HG02938 (cell line): ENCODE measurements around the gene PHF12.
"Not testable (repeated sequence)": the region's sequence is repeated elsewhere in the genome, so short reads cannot be mapped to it uniquely, and the experiment has no call there.

Experiments used
- ATAC-seq: cut with Tn5 transposase; IDR thresholded peaks from one replicate; pipeline ENCODE4 v1.9.1; 2021; ENCODE audit warnings: mild to moderate bottlenecking, moderate library complexity; ENCODE audit not compliant: unreplicated experiment

The PHF12 gene

GRCh38 chr17:28906706-28907438 lies 44.4 kb downstream of the PHF12 start:
- no peak for ATAC-seq

DNA sequence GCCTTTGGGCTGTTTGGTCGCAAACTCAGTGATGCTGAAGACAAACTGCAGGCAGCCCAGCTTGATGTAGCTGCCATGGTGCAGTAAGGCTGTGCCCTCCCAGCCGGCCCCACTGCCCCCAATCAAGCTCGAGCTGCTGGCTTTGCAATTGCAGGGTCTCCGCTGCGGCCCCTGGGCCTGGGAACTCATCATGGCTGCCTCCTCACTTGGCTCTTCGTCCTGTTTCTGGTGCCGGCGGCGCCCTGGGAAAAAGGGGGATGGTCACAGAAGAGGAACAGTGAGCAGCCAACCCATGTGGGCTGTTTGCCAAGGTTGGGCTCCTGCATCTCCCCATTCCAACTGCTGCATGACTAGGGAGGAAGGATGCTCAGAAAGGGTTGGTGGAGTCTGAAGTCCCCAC lies 45.0 kb downstream of the PHF12 start:
- ATAC-seq, result no peak

DNA sequence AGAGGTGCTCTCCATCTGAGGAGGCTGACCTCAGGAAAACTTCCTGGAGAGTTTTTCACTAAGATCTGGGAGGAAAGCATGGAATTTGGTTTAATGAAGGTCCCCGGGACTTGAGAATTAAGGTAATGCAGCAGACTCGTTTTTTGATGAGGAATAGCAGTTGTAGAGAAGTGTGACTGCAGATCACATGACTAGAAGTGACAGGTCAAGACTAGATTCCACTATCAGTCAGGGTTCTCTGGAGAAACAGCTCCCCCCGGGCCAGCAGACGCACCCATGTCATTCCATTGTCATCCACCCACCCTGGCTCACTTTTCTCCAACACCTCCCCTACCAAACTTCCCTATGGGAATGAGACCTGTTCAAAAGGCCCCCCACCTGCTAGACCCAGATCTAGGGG lies 46.5 kb downstream of the PHF12 start:
- ATAC-seq, result no peak

- not testable (repeated sequence) for ATAC-seq
Observed at GRCh38 chr17:28903546-28903841, 47.8 kb downstream of the PHF12 start.

DNA sequence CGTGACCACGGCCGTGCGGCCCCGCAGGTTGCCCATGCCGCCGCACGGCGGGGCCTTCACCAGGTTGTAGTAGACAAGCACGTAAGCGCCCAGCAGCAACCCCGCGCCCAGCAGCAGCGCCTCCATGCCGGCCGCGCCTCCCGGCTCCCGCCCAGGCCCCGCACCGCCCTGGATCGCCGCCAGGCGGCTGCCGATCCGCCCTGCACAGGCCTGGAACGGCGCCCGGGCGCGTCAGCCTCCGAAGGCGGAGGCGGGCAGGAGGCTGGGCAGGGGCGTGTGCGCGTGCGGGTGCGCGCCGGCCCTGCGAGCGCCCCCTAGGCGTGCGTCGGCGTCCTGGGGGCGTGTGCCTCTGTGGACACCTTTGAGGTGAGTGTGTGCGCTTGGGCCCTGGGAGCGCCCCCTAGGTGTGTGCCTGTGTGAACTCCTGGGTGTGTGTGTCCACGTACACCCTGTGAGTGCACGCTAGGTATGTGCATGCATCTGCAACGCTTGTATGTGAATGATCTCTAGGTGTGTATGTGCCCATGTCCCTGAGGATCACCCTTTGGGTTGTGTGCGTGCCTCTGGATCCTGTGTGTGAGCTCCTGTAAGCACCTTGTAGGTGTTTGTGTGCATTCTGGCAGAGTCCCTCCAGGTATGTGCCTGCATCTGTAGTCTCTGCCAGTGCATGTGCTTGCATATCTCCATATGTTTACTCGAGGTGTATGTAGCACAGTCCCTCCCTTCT lies 48.3 kb downstream of the PHF12 start, which contains the start of gene DHRS13:
TSS of gene DHRS13 (minus strand) at position 261 of the 727 bp plus-strand sequence. CDS start at position 126, 135 bp downstream.
- peak; percentile 74 for ATAC-seq

GRCh38 chr17:28901866-28902818 lies 49.2 kb downstream of the PHF12 start:
- ATAC-seq, result peak; percentile 29

DNA sequence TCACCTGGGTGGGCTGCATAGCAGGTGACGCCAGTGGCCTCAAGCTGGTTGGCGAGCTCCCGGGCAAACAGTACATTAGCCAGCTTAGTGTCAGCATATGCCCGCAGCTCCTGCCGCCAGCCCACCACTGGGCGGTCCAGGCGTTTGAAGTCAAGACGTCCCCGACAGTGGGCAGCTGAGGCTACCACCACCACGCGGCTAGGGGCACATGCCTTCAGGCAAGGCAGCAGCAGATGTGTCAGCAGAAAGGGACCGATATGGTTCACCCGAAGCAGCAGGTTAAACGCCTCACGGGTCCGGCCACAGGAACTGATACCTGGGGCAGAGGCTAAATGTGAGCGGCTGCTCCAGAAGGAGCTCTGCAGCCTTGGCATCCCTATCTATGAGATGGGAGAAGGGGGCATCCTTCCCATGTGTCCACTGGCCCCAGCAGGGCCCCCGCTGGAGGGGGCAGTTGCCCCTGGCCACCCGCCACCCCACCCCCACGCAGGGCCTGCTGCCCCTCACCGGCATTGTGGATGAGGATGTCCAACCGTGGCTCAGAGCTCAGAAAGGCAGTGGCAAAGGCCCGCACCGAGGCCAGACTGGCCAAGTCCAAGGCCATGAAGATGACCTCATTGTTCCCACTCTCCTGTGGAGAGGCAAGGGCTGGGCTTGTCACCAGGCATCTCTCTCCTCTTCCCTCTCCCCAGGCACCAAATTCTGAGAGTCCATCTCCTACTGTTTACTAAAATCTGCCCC lies 50.2 kb downstream of the PHF12 start:
- no peak for ATAC-seq

DNA sequence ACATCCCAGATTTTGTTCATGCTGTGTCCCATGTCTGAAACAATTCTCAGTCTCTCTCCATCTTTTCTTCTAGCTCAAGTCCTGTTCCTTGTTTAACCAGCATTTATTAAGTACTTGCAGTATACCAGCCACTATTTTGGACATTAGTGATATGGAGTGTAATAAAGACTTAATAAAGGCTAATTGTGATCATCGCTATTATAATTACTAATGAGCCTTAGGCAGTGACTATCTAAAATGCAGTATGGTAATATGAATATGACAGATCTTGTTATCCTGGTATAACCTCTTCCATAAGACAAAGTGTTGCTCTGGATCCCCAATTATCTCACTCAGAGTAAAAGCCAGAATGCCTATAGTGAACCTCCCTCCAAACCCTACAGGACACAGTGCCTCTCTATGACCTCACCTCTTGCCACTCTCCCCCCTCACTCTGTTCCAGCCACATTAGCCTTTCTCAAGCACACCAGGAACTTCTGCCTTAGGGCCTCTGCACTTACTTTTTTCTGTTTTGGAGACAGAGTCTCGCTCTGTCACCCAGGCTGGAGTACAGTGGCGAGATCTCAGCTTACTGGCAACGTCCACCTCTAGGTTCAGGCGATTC lies 52.0 kb downstream of the PHF12 start:
- ATAC-seq, result no peak

DNA sequence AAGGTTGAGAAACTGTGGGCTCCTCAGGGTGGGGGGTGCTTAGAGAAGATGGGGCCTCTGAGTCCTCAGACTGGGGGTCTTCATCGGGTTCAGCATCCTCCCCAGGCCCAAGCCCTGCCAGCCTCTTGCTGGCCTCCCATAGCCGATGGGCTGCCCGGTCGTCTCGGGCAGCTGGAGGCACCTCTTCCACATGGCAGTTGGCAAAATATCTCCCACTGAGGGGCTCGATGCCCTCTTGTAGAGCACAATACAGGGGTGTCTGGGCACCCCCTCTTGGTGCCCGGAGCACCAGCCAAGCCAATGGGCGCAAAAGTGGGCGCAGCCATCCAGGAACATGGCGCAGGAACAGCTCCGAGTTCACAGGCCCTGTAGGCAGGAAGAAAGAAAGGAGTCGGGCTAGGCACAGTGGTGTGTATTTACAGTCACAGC lies 52.8 kb downstream of the PHF12 start:
- ATAC-seq, result no peak

- no peak for ATAC-seq
Observed at GRCh38 chr17:28897769-28898526, 53.4 kb downstream of the PHF12 start.

DNA sequence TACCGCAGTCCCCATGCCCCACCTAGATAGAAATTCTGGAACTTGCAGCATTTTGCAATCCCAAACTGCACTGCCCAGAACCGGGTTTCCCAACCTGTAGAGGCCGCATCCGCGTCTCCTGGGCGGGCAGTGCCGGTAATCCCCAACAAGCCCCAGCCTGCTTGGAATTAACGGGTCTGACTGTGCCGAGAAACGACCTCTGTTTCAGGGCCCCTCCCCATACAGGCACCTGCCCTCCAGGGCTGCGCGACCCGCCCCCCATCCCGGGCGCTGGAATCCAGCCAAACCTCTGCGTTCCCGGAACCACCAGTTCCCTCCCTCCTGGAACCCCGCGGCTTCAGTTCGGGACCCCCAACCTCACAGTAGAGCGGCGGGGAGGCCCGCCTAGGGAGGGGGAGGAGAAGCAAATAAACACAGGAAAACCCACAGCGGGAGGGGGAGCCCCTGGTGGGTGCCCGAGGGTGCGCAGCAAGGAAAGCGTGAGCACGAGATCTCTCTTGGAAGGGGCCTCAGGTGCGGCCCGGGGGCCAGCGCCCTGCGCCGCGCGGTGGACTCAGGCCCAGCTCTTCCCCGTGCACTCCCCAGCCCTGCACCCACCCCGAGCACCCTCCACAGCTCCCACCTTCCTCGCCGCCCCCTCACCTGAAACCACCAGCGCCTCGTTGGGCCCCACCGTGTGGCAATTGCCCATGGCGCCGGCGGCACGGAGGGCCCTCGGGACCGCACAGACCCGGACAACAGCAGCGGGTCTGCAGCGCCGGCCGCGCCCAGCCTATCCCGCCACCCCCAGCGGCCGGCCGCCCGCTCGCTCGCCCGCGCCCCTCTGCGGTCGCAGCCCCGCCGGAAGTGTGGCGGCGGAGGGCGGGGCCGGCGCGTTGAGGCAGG lies 54.2 kb downstream of the PHF12 start, which contains the start of gene FLOT2:
TSS of gene FLOT2 (minus strand) at position 850 of the 885 bp plus-strand sequence. CDS start at position 691, 159 bp downstream.
- no peak for ATAC-seq

DNA sequence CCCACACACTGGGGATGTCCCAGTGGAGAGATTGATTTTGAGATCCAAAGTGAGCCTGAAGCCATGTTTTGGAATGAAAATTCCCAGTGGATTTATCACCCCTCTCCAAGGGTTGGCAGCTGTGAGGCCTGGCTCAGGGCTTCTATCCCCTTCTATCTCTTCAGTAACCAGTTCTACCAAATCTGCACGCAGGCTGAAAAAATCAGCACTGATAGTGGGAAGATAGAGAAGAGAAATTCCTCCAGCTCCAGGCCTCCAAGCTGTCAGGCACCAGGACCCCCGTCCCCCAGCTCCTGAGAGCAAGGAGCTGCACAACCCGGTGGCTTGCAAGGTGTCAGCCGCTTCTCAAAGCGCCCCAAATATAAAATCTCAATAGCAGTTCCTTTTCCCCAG lies 54.8 kb downstream of the PHF12 start:
- no peak for ATAC-seq

- ATAC-seq, result no peak
Observed at GRCh38 chr17:28895794-28896447, 55.4 kb downstream of the PHF12 start.

DNA sequence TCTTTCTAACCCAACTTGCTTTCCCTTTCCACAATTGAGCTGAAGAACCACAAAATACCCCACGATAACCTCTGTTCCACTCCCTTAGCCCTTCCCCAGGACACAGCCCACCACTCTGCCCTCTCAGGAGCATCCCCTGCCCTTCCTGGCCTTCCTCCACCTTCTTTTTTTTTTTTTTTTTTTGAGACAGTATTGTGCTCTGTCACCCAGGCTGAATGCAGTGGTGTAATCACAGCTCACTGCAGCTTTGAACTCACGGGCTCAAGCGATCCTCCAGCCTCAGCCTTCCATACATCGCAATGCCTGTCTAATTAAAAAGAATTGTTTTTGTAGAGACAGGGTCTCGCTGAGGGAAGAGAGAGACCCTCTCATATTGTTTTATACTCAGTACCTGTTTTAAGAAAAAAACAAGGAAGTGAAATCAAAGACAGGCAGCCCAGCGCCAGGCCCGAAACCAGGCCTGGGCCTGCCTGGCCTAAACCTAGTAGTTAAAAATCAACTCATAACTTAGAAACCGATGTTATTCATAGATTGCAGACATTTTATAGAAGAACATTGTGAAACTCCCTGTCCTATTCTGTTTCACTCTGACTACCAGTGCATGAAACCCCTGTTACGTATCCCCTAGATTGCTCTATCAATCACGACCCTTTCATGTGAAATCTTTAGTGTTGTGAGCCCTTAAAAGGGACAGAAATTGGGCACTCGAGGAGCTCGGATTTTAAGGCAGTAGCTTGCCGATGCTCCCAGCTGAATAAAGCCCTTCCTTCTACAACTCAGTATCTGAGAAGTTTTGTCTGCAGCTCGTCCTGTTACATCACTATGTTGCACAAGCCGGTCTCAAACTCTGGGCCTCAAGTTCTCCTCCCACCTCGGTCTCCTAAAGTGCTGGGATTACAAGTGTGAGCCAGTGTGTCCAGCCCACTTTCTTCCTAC lies 57.8 kb downstream of the PHF12 start:
- not testable (repeated sequence) for ATAC-seq

DNA sequence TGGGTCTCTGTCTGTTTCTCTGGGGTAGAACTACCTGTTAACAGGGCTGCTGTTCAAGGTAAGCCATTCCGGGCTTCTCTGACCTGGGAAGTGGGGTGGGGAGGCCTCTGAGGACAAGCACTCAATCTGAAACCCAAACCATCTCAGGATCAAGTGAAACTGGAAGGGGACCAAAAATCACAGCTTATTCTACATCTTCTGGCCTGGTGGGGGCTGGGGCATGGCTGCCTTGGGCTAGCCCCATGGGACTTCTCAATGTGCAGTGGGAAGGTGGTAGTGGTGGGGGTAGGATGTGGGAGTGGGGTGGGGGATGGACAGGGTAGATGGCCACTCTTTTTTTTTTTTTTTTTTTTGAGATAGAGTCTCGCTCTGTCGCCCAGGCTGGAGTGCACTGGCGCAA lies 59.3 kb downstream of the PHF12 start:
- no peak for ATAC-seq

- ATAC-seq, result no peak
Observed at GRCh38 chr17:28891201-28891600, 60.1 kb downstream of the PHF12 start.

- no peak for ATAC-seq
Observed at GRCh38 chr17:28889996-28890395, 61.3 kb downstream of the PHF12 start.
